HG03354 (cell line): Measurements from ENCODE around the gene SLC5A3.

ENCODE experiments used
- ATAC-seq: cut with Tn5 transposase; IDR thresholded peaks from one replicate; pipeline ENCODE4 v1.9.1; 2021; ENCODE audit warnings: mild to moderate bottlenecking; ENCODE audit not compliant: unreplicated experiment, poor library complexity, severe bottlenecking

Gene SLC5A3

DNA sequence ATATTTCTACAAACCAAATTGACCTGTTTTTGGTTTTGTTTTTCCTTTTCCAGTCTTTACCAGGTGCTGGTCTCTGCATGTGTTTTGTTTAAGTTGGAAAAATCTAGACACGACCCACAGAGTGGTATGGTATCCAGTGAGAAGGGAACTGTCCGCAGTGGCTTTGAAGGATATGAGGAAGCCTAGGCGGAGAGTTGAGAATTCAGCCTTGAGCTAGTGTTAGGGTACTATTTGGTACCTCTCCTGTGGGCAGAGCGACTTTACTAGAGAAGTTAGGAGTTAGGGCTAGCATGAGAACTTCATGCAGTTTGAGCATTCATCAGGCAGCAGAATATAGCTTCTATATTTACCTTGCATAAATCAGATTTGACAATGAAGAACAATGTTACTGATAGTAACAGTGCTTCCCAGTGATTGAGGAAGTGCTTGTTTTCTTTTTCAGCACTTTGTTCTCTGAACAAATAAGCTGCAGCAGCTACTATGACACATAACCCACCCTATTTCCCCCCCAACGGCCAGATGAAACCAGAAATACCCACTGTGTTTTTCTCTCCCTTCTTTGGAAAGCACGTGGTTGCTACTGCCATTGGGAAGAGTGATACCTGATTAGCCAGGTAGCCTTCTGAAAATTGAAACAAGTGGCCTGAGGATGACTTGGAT lies 19.0 kb downstream of the SLC5A3 start:
- no peak for ATAC-seq

DNA sequence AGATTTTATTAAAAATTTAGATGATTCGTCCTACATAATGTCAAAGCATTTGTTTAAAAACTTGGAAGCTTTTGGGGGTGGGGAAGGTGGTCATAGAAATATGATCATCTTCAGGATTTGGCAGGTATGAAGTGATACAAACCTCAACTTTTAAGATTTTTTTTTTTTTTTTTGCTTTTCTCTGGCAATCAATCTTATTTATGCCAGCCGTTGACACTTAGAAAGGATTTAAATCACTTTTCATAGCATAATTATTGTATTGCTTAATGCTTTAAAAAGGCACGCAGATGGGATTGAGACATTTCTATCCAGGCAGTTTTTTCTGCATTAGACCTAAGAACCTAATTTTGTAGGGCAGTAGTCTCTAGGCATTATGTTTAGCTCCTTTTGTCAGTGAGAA lies 19.7 kb downstream of the SLC5A3 start:
- ATAC-seq = no peak

DNA sequence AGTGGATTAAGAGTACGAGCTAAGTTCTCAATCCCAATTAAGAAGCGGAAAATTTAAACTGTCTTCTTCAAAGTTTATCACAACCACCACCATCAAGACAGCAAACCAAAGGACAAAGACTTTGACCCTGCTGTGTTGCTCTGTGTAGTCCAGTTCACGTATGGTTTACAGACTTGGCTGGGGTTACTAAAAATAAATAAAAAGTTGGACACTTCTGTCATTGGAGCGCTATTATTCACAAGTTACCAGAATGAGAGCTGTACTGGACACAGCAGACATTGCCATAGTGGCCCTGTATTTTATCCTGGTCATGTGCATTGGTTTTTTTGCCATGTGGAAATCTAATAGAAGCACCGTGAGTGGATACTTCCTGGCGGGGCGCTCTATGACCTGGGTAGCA lies 21.6 kb downstream of the SLC5A3 start:
- no peak for ATAC-seq

DNA sequence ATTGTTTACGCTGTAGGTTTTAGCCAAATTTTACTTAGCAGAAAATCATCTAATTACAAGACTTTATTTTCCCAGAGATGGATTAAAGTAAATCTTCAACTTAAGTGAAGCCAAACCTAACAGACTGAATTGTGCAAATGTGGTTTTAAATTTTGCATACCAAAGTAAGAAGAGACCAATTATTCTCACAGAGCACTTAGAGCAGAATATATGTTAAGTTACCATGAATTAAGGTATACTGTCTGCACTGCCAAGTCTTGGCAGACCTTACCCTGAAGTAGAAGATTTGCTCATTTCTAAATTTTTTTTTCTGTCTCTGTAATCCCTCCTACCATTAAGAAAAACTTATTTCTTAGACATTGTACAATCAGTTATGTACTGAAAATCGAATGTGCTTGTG lies 24.1 kb downstream of the SLC5A3 start:
- no peak for ATAC-seq

DNA sequence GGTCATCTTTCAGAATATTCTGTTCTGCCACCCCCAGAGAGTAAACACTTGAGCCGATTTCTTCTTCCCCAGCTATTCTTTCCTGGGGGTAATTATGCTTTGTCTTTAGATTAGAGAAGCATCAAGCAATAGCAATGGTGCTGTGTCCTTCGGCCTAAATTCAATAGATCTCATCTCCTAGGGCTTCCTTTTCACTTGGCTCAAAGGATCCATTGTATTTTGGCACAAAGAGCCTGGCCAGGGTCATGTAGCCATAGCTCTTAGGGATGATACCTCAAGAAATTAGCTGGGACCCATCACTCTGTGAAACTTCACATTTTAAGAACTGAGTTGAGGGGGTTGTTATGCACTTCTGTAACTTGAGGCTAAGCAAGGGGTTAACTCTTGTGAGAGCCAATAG lies 27.0 kb downstream of the SLC5A3 start:
- ATAC-seq = no peak

DNA sequence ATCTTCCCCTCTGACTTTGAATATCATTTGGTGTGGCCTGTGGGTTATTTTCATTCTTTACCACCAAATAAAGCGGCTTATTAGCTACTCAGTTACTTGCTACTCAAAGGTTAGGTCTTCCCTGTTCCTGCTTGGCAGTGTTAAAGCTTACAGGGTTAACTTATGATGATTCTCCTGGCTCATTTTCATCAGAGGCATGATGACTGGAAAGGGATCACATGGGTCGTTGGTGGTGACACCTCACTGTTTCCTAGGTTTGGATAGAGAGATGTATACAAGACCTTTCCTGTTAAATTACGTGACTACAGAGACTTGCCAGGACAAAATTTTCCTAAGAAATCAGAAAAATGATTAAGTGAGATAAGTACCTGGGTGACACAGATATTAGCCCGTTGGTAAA lies 27.4 kb downstream of the SLC5A3 start:
- no peak for ATAC-seq

DNA sequence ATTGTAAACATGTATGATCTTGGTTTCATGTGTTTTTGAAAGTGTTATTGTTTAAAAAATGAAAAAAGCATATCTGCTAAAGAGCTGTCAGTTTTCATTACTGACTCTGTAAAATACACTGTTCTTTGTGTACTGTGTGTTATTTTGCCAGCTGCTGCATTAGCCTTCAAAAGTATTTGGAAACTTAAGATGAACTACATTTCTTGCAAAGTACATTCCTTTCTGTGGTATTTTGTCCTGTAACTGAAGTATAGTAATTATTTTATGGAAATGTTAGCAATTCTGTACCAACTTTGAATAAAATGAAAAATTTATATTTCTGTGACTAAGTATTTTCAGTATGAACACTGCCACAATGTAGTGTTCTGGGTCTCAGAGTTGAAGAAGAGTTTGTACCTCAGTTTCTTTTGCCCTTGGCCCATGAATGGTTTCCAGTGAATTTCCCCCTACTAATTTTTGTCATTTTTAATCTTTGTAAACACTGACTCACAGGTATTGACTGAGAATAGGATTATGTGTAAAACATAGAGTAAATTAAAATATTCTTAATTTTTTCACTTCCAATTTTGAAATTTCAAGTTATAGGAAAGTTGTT lies 32.7 kb downstream of the SLC5A3 start:
- ATAC-seq = no peak

DNA sequence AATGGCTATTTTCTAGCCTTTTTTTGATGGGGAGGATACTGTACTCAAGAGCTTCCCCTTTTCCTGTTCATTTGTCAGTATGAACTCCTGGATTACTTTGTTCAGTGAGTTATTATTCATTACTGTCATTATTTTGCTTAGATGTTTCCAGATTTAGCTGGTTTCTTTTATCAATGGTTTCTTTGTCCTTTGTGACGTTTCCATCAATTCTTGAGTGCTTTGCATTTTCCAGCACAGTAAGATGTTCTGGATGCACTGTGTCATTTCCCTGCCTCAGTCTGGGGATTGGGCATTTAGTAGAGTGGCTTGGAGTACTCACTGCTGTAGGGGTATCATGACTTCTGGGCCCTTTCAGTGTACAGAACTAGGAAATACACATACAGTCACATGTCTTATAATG lies 34.2 kb downstream of the SLC5A3 start:
- no peak for ATAC-seq

DNA sequence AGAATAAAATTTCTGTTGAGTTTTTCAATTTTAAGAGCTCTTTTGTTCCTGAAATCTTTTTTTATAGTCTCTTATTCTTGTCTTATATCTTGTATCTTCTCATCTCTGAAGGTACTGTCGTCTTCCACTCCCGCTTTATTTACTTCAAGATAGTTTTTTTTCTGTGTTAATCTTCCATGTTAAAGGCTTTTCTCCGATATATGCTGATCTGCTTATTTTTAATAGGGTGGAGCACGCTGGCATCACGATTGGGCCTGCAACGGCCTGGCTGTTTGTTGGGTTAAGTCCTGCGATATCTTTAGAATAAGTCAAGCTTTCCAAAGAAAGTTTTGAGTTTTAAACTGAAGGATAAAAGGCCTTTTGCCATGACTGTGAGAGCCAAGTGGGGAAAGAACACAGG lies 35.7 kb downstream of the SLC5A3 start:
- ATAC-seq = no peak

DNA sequence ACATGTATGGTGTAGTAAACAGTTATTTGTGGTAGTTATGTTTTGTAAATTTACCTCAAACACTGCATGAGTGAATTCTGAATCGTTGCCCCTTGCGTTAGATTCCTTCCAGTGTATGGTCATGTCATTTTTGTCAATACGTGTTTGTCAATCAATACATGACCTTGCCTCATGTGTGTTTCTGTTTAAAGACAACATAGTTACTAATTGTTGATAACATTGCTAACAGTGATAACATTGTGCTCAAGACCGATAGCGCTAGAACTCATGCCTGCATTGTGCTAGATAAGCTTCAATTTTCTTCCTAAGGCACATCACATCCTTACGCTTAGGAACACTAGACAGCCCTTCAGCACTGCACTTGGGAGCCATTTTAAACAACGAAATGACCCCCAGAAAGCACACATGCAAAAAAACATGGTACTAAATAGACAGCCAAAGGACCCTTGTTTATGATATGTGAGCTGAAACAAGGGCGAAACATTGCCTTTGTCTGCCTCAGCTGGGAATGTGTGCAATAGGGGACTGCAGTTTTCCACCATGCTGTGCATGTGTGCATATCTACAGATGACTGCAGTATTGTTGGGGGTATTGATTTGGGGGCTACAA lies 37.3 kb downstream of the SLC5A3 start:
- no peak for ATAC-seq

DNA sequence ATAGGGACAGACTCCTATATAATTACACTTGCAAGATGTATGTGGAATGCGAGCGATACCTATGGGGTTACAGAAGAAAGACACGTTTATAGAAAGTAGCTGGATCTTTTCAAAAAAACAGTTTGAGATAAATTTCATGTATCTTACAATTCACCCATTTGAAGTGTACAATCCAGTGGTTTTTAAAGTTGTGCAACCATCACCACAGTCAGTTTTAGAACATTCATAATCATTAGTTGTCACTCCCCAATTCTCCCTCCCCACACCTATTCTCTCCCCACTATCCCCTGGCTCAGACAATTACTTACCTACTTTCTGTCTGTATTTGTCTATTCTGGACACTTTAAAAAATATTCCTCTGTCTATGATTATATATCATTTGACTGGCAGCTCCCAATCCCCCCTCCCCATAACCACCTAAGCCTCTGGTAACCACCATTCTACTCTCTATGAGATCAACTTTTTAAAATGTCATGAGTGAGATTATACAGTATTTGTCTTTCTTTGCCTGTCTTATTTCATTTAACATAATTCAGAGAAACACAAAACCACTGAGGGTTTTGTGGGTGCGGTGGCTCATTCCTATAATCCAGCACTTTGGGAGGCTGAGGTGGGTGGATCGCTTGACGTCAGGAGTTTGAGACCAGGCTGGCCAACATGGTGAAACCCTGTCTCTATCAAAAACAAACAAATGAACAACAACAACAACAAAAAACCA lies 39.1 kb downstream of the SLC5A3 start:
- ATAC-seq = no peak

DNA sequence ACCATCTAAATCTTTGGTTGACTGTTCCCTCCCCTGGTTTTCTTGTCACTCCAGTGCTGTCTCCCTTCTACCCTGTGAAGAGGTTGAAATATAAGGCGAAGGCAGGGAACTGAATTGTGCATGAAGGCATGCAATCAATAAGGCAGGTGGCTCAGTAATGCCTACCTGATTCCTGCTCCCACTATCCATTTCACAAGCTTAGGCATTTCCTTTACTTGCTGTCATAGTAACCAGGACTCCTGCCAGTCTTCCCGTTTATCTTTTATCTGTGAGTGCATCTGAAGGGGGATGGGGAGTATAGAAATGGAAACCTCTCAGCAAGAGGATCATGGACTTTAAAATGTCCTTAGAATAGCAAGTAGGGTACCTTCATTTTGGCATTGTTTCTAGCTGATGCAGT lies 40.5 kb downstream of the SLC5A3 start:
- no peak for ATAC-seq

DNA sequence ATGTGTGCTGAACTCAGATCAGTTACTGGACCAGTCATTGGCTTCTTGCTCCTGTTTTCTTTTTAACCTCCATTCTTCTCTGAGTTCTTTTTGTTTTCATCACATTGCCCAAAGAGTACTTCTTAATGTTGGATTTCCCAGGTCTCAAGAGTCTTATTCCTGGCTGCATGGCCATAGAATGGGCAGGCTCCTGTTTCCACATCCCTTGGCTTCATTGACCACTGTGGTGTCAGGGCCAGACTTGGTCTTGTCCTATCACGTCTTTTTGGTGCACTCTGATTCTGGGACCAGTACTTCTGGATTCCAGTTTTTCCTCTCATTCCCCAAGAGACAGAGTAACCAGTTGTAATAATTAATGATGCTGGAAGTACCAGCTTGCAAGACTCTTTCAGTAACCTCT lies 41.8 kb downstream of the SLC5A3 start:
- ATAC-seq = no peak

DNA sequence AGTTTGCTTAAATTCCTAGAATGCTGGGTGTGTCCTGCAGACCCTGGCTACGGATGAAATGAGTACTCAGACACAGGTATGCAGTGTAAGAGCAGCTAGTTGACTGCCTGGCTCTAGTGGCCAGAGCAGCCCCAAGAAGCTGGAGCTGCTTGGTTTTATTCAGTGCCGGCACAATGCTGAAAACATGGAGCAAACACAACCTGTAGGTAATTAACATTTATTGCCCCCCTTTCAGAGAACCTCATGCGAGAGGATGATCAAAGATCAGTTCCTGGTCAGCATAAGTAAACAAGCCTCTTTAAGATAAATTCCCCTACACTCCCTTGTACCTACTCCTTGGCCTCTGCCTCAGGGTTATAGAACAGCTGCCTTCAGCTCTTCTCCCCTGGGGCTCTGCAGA lies 43.2 kb downstream of the SLC5A3 start:
- ATAC-seq = no peak

DNA sequence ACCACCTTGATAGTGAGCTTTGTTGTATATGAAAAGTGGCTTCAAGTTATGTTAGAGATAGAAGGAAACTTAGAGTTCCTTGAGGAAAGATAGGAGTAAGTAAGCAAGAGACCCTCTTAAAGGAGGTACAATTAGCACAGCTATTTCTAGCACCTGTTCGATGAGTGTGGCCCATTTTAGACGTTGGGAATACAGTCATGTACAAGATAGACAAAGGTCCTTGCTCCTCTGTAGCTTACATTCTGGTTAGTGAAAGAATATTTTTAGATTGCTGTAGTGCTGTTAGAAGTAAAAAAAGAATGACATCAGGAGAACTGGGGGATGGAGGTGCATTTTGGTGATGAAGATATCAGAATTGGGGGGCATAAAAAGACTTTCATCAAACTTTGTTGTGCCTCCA lies 47.5 kb downstream of the SLC5A3 start:
- no peak for ATAC-seq

DNA sequence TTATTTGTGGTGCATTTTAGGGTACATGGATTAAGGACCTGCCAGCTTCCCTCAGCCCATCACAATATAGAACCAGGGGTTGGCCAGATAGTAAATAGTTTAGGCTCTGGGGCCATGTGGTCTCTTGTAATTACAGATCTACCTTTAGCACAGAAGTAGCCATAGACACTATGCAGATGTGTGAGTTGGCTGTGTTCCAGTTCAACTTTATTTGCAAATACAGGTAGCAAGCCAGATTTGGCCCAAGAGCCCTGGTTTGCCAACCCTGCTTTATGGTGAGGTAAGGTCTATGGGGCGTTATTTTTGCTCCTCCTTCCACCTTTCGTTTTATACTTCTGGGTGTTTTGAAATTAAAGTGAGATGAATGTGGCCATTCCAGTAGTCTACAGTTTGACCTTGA lies 48.7 kb downstream of the SLC5A3 start:
- ATAC-seq = no peak
